CD4-positive, alpha-beta T cell treated with Interleukin-21 for 1 hour (primary cell): Measurements from ENCODE around the gene DZIP3.

Experiments used
- DNase-seq: peaks from one replicate; pipeline ENCODE4 v3.0.0-alpha.2; 2020

DZIP3 gene

GRCh38 chr3:108589081-108589997, at the start of gene DZIP3, which contains the start of gene CIP2A:
TSS of gene DZIP3 (plus strand) at chr3:108589722. CDS start at chr3:108605407, 15,685 bp downstream.
TSS of gene CIP2A (minus strand) at chr3:108589438. CDS start at chr3:108589375, 63 bp downstream.
- peak; percentile 89 for DNase-seq

- DNase-seq, result no peak
These were observed 43.3 kb upstream of the DZIP3 start for GRCh38 chr3:108546247-108546646.

GRCh38 chr3:108546692-108547091, 42.8 kb upstream of the DZIP3 start:
- DNase-seq, result no peak

- no peak for DNase-seq
These were observed 41.2 kb upstream of the DZIP3 start for GRCh38 chr3:108548304-108548703.

- no peak for DNase-seq
These were observed 40.6 kb upstream of the DZIP3 start for GRCh38 chr3:108548886-108549285.

- peak; percentile 61 for DNase-seq
These were observed 37.0 kb upstream of the DZIP3 start for GRCh38 chr3:108552267-108553159.

GRCh38 chr3:108554229-108554628, 35.3 kb upstream of the DZIP3 start:
- no peak for DNase-seq

GRCh38 chr3:108554913-108555571, 34.5 kb upstream of the DZIP3 start:
- DNase-seq, result no peak

GRCh38 chr3:108555966-108556581, 33.4 kb upstream of the DZIP3 start:
- DNase-seq, result no peak

- DNase-seq, result no peak
These were observed 27.0 kb upstream of the DZIP3 start for GRCh38 chr3:108562565-108562964.

GRCh38 chr3:108564564-108564963, 25.0 kb upstream of the DZIP3 start:
- DNase-seq, result no peak

- DNase-seq, result no peak
These were observed 24.0 kb upstream of the DZIP3 start for GRCh38 chr3:108565506-108565905.

GRCh38 chr3:108566599-108566998, 22.9 kb upstream of the DZIP3 start:
- no peak for DNase-seq

- no peak for DNase-seq
These were observed 20.2 kb upstream of the DZIP3 start for GRCh38 chr3:108569336-108569735.

GRCh38 chr3:108578064-108578463, 11.5 kb upstream of the DZIP3 start:
- DNase-seq, result no peak

GRCh38 chr3:108588601-108589000, 921 bp upstream of the DZIP3 start:
- DNase-seq, result no peak

- DNase-seq, result no peak
These were observed 439 bp downstream of the DZIP3 start for GRCh38 chr3:108589998-108590323.

- peak; percentile 28 for DNase-seq
These were observed 938 bp downstream of the DZIP3 start for GRCh38 chr3:108590460-108590859.

GRCh38 chr3:108595321-108595720, 5.8 kb downstream of the DZIP3 start:
- DNase-seq, result no peak

GRCh38 chr3:108598375-108598774, 8.9 kb downstream of the DZIP3 start:
- no peak for DNase-seq

- DNase-seq, result no peak
These were observed 10.3 kb downstream of the DZIP3 start for GRCh38 chr3:108599677-108600409.
